ENCODE data around the gene DYNC2I2.
"Not testable (repeated sequence)": the region's sequence is repeated elsewhere in the genome, so short reads cannot be mapped to it uniquely, and the experiment has no call there.

GRCh38 chr9:128666481-128666941 is 9.9 kb upstream of the DYNC2I2 start:
- TF ChIP-seq CTCF (IDR thresholded peaks at IDR 0.05; ENCODE audit: poor library complexity); EZH2 (IDR thresholded peaks at IDR 0.05; ENCODE audit: borderline replicate concordance): not testable (repeated sequence)
